ENCODE measurements around the gene ATXN1.

DNA sequence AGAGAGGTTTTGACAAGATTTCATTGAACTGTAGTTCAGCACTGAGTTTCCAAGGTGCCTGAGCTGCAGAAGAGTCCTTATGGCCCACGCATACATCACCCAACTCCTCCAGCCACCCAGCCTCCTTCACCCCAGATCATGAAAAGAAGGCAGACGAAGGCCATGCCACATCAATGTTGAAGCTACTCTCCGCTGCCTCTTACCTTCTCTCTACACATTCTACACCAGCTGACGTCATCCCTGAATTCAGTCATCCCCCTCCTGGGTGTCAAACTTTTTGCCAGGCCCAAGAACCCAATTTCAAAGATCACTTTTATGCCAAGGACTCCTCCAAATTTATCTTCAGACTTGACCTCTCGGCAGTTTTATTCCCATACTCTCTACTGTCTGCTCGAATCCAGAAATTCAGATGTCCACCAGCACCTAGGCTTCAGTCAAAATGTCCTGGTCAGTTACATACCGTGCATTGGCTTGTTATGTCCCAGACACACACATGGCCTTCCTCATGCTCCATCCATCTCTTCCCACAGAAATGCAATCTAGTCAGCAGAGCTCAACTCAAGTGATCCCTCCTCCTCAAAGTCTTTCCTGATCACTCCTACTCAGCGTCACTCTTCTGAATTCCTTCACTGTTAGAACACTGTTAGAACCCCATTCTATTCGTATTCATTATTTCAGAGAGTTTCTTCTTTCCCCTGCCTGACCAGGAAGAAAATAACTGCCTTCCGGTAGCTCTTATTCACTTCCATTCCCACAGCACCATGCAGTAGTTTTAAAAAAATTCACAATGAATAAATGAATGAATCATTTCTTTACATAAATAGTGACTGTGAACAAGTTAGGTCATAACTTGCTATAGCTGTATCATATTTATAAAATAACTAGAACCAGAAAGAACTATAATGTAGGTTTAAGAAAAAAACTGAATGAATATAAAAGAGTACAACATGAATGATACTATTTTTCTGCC is 11.5 kb downstream of the ATXN1 start:
- TF ChIP-seq, protein P1, sequence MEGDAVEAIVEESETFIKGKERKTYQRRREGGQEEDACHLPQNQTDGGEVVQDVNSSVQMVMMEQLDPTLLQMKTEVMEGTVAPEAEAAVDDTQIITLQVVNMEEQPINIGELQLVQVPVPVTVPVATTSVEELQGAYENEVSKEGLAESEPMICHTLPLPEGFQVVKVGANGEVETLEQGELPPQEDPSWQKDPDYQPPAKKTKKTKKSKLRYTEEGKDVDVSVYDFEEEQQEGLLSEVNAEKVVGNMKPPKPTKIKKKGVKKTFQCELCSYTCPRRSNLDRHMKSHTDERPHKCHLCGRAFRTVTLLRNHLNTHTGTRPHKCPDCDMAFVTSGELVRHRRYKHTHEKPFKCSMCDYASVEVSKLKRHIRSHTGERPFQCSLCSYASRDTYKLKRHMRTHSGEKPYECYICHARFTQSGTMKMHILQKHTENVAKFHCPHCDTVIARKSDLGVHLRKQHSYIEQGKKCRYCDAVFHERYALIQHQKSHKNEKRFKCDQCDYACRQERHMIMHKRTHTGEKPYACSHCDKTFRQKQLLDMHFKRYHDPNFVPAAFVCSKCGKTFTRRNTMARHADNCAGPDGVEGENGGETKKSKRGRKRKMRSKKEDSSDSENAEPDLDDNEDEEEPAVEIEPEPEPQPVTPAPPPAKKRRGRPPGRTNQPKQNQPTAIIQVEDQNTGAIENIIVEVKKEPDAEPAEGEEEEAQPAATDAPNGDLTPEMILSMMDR (conservative IDR thresholded peaks at IDR 0.05; ENCODE audit: low read depth, low read length), result no peak
- no peak for TF ChIP-seq EZH2 (IDR thresholded peaks at IDR 0.05; ENCODE audit: low read length, unreplicated experiment)
- TF ChIP-seq EZH2phosphoT487 (IDR thresholded peaks at IDR 0.05; ENCODE audit: borderline replicate concordance, low read length), result no peak

Data from PC-3 (cell line).